GM18868 (cell line): ENCODE data around the gene PLA2R1.

Experiments
- ATAC-seq: cut with Tn5 transposase; IDR thresholded peaks from one replicate; pipeline ENCODE4 v1.9.1; 2021; ENCODE audit warnings: mild to moderate bottlenecking, moderate library complexity; ENCODE audit not compliant: unreplicated experiment

Gene PLA2R1

GRCh38 chr2:160033732-160034392 is 28.6 kb downstream of the PLA2R1 start:
- ATAC-seq: no peak

- no peak for ATAC-seq
Observed at GRCh38 chr2:160029270-160029628, 33.2 kb downstream of the PLA2R1 start.

DNA sequence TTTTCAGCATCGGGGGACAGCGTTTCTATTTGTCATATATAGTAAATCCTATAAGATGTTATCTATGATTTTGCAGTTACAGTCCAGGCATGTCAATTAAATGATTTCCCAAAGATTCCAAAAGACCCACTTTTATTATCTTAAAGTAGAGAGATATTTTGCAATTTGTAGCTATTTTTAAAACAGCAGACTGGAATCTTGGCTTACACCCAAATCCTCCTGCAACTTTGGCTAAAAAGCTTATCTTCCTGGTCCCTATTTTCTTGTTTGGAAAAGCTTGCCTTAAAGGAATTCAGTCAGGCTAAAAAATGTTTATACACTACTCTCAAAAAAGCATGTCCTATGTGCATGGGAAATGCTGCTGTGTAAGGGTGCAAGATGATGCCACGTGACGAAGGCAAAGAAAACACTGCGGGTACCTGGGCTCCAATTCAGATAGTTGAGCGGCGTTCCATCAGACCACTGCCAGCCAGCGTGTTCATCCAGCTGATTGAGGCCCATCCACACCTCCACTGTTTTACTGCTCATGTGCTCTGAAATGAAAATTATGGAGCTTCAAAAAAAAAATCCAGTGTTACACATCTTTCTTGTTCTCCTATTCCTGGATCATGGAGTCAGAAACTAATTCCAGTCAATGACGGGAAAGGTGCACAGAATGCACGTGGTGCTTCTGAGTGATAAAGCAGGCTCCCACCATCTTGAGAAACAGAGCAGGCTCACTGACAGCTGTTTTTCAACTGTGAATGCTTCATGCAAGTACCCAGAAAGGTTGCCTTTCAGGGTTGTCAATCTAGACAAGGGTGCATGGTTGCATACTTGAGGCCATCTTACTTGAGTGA is 33.8 kb downstream of the PLA2R1 start:
- ATAC-seq: no peak

- no peak for ATAC-seq
Observed at GRCh38 chr2:160022162-160022561, 40.3 kb downstream of the PLA2R1 start.

- ATAC-seq: no peak
Observed at GRCh38 chr2:160019374-160020090, 42.9 kb downstream of the PLA2R1 start.

- no peak for ATAC-seq
Observed at GRCh38 chr2:160015746-160016145, 46.7 kb downstream of the PLA2R1 start.

DNA sequence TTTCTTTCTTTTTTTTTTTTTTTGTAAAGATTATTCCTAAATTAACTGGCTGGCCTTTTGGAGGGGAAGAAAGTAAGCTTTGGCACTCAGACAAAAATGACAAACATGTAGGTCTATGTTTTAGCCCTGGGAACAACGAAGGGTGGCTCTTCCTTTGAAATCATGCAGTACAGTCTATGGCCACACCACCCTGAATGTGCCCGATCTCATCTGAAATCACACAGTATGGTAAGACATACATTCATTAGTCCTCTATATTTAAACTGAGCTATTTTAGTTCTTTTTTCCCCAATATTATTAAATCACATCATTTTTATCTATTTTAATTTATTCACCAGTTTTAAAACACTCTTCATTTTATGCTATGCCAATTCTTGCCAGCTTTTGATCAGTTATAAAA is 48.2 kb downstream of the PLA2R1 start:
- no peak for ATAC-seq

- no peak for ATAC-seq
Observed at GRCh38 chr2:160010361-160011145, 51.9 kb downstream of the PLA2R1 start.

- ATAC-seq: no peak
Observed at GRCh38 chr2:160007111-160007510, 55.3 kb downstream of the PLA2R1 start.

DNA sequence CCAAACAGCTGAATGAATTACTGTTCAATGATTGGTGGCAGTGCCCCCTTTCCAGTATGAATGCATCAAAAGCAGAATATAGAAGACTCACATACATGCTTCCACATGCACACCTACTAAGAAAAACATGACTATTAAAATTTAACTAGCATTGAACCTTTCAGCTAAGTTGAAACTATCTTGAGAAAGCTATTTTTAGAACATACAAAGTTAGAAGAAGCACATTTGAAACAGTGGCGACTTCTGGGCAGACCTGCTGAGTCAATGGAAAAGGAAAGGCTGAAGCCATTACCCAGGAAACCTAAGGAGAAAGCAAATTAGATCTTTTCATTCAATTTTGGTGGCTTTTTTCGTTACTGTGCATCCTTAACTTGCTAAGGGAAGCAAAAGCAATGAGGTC is 55.9 kb downstream of the PLA2R1 start:
- ATAC-seq: no peak

DNA sequence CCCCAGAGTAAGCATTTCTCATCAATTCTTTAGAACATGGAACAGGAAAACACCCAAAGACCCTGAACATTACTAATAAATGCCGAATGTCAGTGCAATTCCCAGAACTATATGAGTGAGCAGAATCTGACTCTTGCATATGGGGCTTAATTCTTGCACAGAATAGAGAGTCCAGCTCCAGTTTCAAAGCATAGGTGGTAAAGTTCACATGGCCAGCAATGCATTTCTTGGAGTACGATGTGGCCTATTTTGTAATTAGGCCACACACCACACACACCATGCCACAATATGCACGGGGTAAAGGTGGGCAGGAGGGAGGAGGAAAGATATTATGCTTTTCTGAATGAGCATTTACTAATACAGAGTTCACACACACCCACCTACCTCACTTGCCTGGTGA is 56.5 kb downstream of the PLA2R1 start:
- ATAC-seq: no peak

- no peak for ATAC-seq
Observed at GRCh38 chr2:160005476-160005875, 56.9 kb downstream of the PLA2R1 start.

- ATAC-seq: no peak
Observed at GRCh38 chr2:159998961-159999360, 63.5 kb downstream of the PLA2R1 start.

DNA sequence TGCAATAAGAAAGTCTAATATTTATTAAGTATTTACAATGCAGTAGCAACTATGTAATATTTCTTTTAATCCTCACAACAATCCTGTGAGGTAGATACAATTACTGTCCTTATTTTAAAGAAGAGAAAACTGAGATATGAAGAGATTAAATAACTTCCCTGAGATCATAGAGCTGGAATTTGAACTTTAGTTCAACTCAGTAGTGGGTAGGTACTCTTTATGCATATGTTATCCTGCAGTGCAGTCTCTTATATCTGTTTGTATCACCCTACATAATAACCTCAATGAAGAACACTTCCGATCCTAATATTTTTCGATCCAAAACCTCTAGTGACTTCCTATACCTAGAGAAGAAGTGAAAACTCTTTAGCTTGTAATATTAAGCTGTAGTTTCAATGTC is 64.2 kb downstream of the PLA2R1 start:
- ATAC-seq: no peak

GRCh38 chr2:159996792-159997546 is 65.4 kb downstream of the PLA2R1 start:
- ATAC-seq: no peak

GRCh38 chr2:159995038-159995437 is 67.4 kb downstream of the PLA2R1 start:
- no peak for ATAC-seq

- no peak for ATAC-seq
Observed at GRCh38 chr2:159989249-159989648, 73.2 kb downstream of the PLA2R1 start.

- no peak for ATAC-seq
Observed at GRCh38 chr2:159988412-159988970, 73.9 kb downstream of the PLA2R1 start.

DNA sequence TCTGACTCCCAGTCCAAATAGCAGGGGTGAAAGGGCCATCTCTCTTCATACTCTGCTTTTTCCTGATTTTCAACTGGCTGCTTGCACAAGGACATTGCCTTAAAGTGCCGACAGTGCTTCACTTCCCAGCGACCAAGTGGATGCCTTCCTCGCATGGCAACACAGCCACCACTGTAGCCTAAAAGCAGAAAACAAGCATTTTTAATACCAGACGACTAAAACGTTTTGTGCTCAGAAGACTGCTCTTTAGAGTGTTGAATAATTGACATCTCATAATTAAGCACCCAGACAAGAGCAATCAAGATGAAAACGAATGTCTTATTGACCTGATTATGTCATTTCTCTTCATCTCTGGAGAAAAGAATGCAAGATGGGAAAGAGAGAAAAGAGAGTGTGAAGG is 75.2 kb downstream of the PLA2R1 start:
- ATAC-seq: no peak

- ATAC-seq: no peak
Observed at GRCh38 chr2:159985656-159986055, 76.8 kb downstream of the PLA2R1 start.
